SK-N-SH (cell line): ENCODE measurements around the gene USP1. TPM values are rescaled to one million over a fixed set of nuclear protein-coding genes. Genes with fewer than 3 reads are reported as not detected.

Experiments used
- CTCF ChIA-PET: fragments of 300-600, 350-600 bp; formaldehyde crosslinking; extraction: SDS; loops from one replicate; lab custom pipeline; 2021; lab: Yijun Ruan, JAX
- POLR2A ChIA-PET: fragments of 350-600 bp; sonication (Branson Sonifier 250); formaldehyde crosslinking; extraction: SDS; loops from one replicate; lab custom pipeline; 2020; ENCODE audit warnings: antibody characterized with exemption, inconsistent platforms; lab: Yijun Ruan, JAX
- DNase-seq: peaks from one replicate; pipeline ENCODE4 v3.0.0; 2012
- H2AFZ ChIP-seq: fragments of 200-600 bp; sonication (generic); 2 replicates; pipeline ENCODE4 v1.8.1; 2016; ENCODE audit warnings: antibody characterized with exemption, mild to moderate bottlenecking, low read depth
- H3F3A ChIP-seq: fragments of 200-600 bp; sonication (generic); replicated peaks from 2 replicates; pipeline ENCODE3; 2016; ENCODE audit warnings: antibody characterized with exemption, mild to moderate bottlenecking; ENCODE audit not compliant: insufficient read depth
- H3K27ac ChIP-seq, 2 experiments: fragments of 200-500 bp in 1 of 2; fragments of 200-600 bp in 1 of 2; sonication (Bioruptor generic) in 1 of 2; sonication (generic), shearing (Covaris generic) in 1 of 2; 2 replicates each; pipeline versions ENCODE4 v1.5.1 to v1.6.1; 2014 to 2016; ENCODE audit warnings: low read depth in 2 of 2, inconsistent platforms in 1 of 2, low read length in 1 of 2, mild to moderate bottlenecking in 1 of 2, mixed read lengths in 1 of 2
- H3K27me3 ChIP-seq: fragments of 200-600 bp; sonication (generic), shearing (Covaris generic); 2 replicates; pipeline ENCODE4 v1.6.1; 2016; ENCODE audit warnings: mixed run types; ENCODE audit not compliant: insufficient read depth
- H3K36me3 ChIP-seq, 2 experiments: fragments of 200-500 bp in 1 of 2; fragments of 200-600 bp in 1 of 2; sonication (Bioruptor generic) in 1 of 2; sonication (generic) in 1 of 2; replicated peaks in 1 of 2; 2 replicates each; pipeline versions ENCODE3 to v1.5.1; 2014 to 2016; ENCODE audit warnings: low read length in 1 of 2, mild to moderate bottlenecking in 1 of 2; ENCODE audit not compliant: insufficient read depth in 2 of 2, control insufficient read depth in 1 of 2
- H3K4me1 ChIP-seq, 2 experiments: fragments of 200-500 bp in 1 of 2; fragments of 200-600 bp in 1 of 2; sonication (Bioruptor generic) in 1 of 2; sonication (generic), shearing (Covaris generic) in 1 of 2; 2 replicates each; pipeline versions ENCODE4 v1.5.1 to v1.6.1; 2014 to 2016; ENCODE audit warnings: low read depth in 1 of 2, low read length in 1 of 2, mixed run types in 1 of 2; ENCODE audit not compliant: insufficient read depth in 2 of 2, control insufficient read depth in 1 of 2
- H3K4me2 ChIP-seq: fragments of 200-600 bp; sonication (generic), shearing (Covaris generic); 2 replicates; pipeline ENCODE4 v1.6.1; 2017; ENCODE audit warnings: mixed run types
- H3K4me3 ChIP-seq, 2 experiments: fragments of 200-500 bp in 1 of 2; fragments of 200-600 bp in 1 of 2; sonication (Bioruptor generic) in 1 of 2; sonication (generic), shearing (Covaris generic) in 1 of 2; 2 replicates each; pipeline versions ENCODE4 v1.5.1 to v1.8.1; 2014 to 2016; ENCODE audit warnings: low read depth in 2 of 2, inconsistent platforms in 1 of 2, low read length in 1 of 2, mild to moderate bottlenecking in 1 of 2, mixed read lengths in 1 of 2, moderate library complexity in 1 of 2
- H3K79me2 ChIP-seq: fragments of 200-600 bp; sonication (generic); 2 replicates; pipeline ENCODE4 v1.8.1; 2017; ENCODE audit warnings: mild to moderate bottlenecking; ENCODE audit not compliant: insufficient read depth
- H3K9ac ChIP-seq: fragments of 200-600 bp; sonication (generic); 2 replicates; pipeline ENCODE4 v1.6.1; 2017; ENCODE audit warnings: mixed run types
- H3K9me2 ChIP-seq: fragments of 200-600 bp; sonication (generic); 2 replicates; pipeline ENCODE4 v1.6.1; 2017; ENCODE audit warnings: mixed run types
- H3K9me3 ChIP-seq: fragments of 200-600 bp; sonication (generic); 2 replicates; pipeline ENCODE4 v1.6.1; 2017; ENCODE audit warnings: mixed run types, mild to moderate bottlenecking, moderate library complexity
- H4K20me1 ChIP-seq: fragments of 200-600 bp; sonication (generic); 2 replicates; pipeline ENCODE4 v1.6.1; 2017; ENCODE audit warnings: mild to moderate bottlenecking, mixed run types; ENCODE audit not compliant: insufficient read depth
- ELF1 ChIP-seq: IDR thresholded peaks from 2 replicates; pipeline ENCODE4 v1.4.0; 2012
- FOXM1 ChIP-seq: IDR thresholded peaks from 2 replicates; pipeline ENCODE4 v1.4.0; 2012; ENCODE audit warnings: low read depth, mild to moderate bottlenecking
- GATA2 ChIP-seq: sonication (generic); formaldehyde crosslinking; IDR thresholded peaks from 2 replicates; pipeline ENCODE4 v1.5.0; 2020; ENCODE audit warnings: mild to moderate bottlenecking, missing genetic modification reagents
- NFIC ChIP-seq: IDR thresholded peaks from 2 replicates; pipeline ENCODE4 v1.4.0; 2012; ENCODE audit warnings: borderline replicate concordance
- POLR2AphosphoS5 ChIP-seq: IDR thresholded peaks from 2 replicates; pipeline ENCODE4 v1.6.1; 2012; ENCODE audit warnings: low read depth, low read length
- RXRA ChIP-seq: IDR thresholded peaks from 2 replicates; pipeline ENCODE4 v1.4.0; 2012; ENCODE audit warnings: low read depth, mild to moderate bottlenecking, borderline replicate concordance
- SIN3A ChIP-seq: IDR thresholded peaks from 2 replicates; pipeline ENCODE4 v1.6.1; 2012; ENCODE audit warnings: low read depth, mild to moderate bottlenecking, low read length, moderate library complexity, borderline replicate concordance
- TAF1 ChIP-seq: IDR thresholded peaks from 2 replicates; pipeline ENCODE4 v1.6.1; 2012; ENCODE audit warnings: low read depth, mild to moderate bottlenecking, low read length, moderate library complexity, borderline replicate concordance
- TCF12 ChIP-seq: IDR thresholded peaks from 2 replicates; pipeline ENCODE4 v1.4.0; 2012
- WGBS: methylation state at CpG from one replicate; pipeline ENCODE4 v1.1.6; 2017; ENCODE audit warnings: low lambda C conversion rate; 5-methylcytosine and 5-hydroxymethylcytosine counted together
- polyA plus RNA-seq, 3 experiments: library from polyadenylated mRNA; depleted of rRNA; stranded (reverse); fragments of >200 nt; gene quantifications; 2 replicates each; pipeline ENCODE4 v1.2.3, GENCODE V29; 2012
- TF ChIP-seq, protein P1 (sequence below): IDR thresholded peaks from 2 replicates; pipeline ENCODE4; 2012
- TF ChIP-seq, protein P2 (sequence below): IDR thresholded peaks from 2 replicates; pipeline ENCODE4 v1.4.0; 2012; ENCODE audit warnings: low read depth, borderline replicate concordance
- TF ChIP-seq, protein P3 (sequence below): IDR thresholded peaks from 2 replicates; pipeline ENCODE4 v1.4.0; 2012; ENCODE audit warnings: low read depth, borderline replicate concordance

USP1 gene
- polyA plus RNA-seq, 1 of the 3 experiments (the other 2 are of a cell fraction) = 4.3 TPM

DNA sequence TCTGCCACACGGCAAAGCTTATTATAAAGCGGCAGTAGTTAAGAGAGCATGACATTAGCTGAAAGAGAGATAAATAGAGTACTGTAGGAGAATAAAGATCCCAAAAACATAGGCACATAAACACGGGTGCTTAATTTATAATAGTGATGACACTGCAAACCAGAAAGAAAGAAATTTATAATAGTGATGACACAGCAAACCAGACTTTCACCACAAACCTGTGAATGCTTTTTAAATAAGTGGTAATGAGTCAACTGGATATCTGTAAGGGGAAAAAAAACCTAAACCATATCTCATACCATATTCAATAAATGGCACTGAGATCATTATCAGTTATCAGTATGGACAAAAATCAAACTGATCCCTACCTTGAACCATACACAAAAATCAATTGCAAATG, 25.5 kb downstream of the USP1 start:
- Histone ChIP-seq H3K4me2 (no peak overlapping the region), H3F3A (no peaks in the 10 kb centered on the region), H3K27me3 (no peaks in the 10 kb centered on the region), H2AFZ (no peak overlapping the region), H3K9me2 (no peaks in the 10 kb centered on the region), H3K36me3 (peaks cover 18 to 67% of the 10 kb centered on the region in 2 experiments), H3K4me3 (no peak overlapping the region), H3K79me2 (no peaks in the 10 kb centered on the region), H3K4me1 (no peaks in the 10 kb centered on the region), H4K20me1 (no peaks in the 10 kb centered on the region), H3K9me3 (no peaks in the 10 kb centered on the region), H3K9ac (no peak overlapping the region), H3K27ac (no peak overlapping the region)
- CTCF ChIA-PET = no interaction called here
- no peak for DNase-seq
- POLR2A ChIA-PET = no interaction called here
- WGBS = 100% methylated on average over 3 of the region's 3 CpGs
- TF ChIP-seq FOXM1 (no peak), GATA2 (CRISPR knock-in tag) (no peak), TAF1 (no peak), SIN3A (no peak), RXRA (no peak), ELF1 (no peak)
- TF ChIP-seq, protein P1, sequence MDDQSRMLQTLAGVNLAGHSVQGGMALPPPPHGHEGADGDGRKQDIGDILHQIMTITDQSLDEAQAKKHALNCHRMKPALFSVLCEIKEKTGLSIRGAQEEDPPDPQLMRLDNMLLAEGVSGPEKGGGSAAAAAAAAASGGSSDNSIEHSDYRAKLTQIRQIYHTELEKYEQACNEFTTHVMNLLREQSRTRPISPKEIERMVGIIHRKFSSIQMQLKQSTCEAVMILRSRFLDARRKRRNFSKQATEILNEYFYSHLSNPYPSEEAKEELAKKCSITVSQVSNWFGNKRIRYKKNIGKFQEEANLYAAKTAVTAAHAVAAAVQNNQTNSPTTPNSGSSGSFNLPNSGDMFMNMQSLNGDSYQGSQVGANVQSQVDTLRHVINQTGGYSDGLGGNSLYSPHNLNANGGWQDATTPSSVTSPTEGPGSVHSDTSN = no peak
- TF ChIP-seq, protein P2, sequence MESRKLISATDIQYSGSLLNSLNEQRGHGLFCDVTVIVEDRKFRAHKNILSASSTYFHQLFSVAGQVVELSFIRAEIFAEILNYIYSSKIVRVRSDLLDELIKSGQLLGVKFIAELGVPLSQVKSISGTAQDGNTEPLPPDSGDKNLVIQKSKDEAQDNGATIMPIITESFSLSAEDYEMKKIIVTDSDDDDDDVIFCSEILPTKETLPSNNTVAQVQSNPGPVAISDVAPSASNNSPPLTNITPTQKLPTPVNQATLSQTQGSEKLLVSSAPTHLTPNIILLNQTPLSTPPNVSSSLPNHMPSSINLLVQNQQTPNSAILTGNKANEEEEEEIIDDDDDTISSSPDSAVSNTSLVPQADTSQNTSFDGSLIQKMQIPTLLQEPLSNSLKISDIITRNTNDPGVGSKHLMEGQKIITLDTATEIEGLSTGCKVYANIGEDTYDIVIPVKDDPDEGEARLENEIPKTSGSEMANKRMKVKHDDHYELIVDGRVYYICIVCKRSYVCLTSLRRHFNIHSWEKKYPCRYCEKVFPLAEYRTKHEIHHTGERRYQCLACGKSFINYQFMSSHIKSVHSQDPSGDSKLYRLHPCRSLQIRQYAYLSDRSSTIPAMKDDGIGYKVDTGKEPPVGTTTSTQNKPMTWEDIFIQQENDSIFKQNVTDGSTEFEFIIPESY = no peak
- TF ChIP-seq, protein P3, sequence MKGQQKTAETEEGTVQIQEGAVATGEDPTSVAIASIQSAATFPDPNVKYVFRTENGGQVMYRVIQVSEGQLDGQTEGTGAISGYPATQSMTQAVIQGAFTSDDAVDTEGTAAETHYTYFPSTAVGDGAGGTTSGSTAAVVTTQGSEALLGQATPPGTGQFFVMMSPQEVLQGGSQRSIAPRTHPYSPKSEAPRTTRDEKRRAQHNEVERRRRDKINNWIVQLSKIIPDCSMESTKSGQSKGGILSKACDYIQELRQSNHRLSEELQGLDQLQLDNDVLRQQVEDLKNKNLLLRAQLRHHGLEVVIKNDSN = no peak

DNA sequence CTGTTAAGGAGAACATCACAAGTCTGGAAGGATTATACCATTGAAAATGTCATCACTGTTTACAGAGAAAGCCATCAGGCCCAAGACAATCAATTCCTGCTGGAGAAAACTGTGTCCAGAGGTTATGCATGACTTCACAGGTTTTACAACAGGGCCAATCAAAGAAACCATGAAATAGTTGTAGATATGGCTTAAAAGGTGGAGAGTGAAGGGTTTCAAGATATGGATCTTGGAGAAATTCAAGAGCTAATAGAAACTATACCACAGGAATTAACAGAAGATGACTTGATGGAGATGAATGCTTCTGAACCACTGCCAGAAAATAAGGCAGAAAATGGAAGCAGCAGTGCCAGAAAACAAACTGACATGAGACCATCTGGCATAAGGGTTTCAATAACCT, 30.2 kb downstream of the USP1 start:
- H2AFZ ChIP-seq = no peak overlapping the region
- H4K20me1 ChIP-seq = no peaks in the 10 kb centered on the region
- H3K9me2 ChIP-seq = no peaks in the 10 kb centered on the region
- TF ChIP-seq TCF12 (peak; percentile 57), NFIC (peak; percentile 25; the same call in 1 of the 2 replicates), POLR2AphosphoS5 (no peak)
- TF ChIP-seq, protein P1 = peak; percentile 69
- H3K9ac ChIP-seq = no peak overlapping the region
- no peak overlapping the region for H3K27ac ChIP-seq
- no peaks in the 10 kb centered on the region for H3K4me1 ChIP-seq
- no peak for DNase-seq
- peaks cover 22 to 89% of the 10 kb centered on the region in 2 experiments for H3K36me3 ChIP-seq
- ChIA-PET CTCF (no interaction called here), POLR2A (no interaction called here)
- no peak overlapping the region for H3K4me3 ChIP-seq
- H3K27me3 ChIP-seq = no peaks in the 10 kb centered on the region
- no peak overlapping the region for H3K4me2 ChIP-seq
- H3K9me3 ChIP-seq = no peaks in the 10 kb centered on the region
- H3K79me2 ChIP-seq = peaks cover 5% of the 10 kb centered on the region; the same call in 1 of the 2 replicates
- H3F3A ChIP-seq = peaks cover 4% of the 10 kb centered on the region
